Adrenal gland (tissue), 12 donors: ENCODE measurements around the gene SPDYE4. TPM values are rescaled to one million over a fixed set of nuclear protein-coding genes. Genes with fewer than 3 reads are reported as not detected.

Source experiments
- DNase-seq, 7 donors: peaks; one replicate each; pipeline ENCODE4 v3.0.0-alpha.2; 2019 to 2020
- H3K27ac ChIP-seq, 5 donors: fragments of 200-600 bp; sonication (generic) in 4 of 5; 1 replicate in 3 of 5; 2 replicates in 2 of 5; pipeline versions ENCODE4 v1.5.1 to v1.8.0; 2016 to 2020; ENCODE audit warnings: mild to moderate bottlenecking in 1 of 5
- H3K27me3 ChIP-seq: fragments of 200-600 bp; 2 replicates; pipeline ENCODE4 v1.8.0; 2021
- H3K36me3 ChIP-seq, 2 donors: fragments of 200-600 bp; replicated peaks in 1 of 2; 1 replicate in 1 of 2; 2 replicates in 1 of 2; pipeline versions ENCODE4 v1.5.1 to v1.8.0; 2018 to 2022
- H3K4me1 ChIP-seq, 2 donors: fragments of 200-600 bp; replicated peaks in 1 of 2; 1 replicate in 1 of 2; 2 replicates in 1 of 2; pipeline versions ENCODE4 v1.5.1 to v1.8.0; 2018 to 2021
- H3K4me3 ChIP-seq, 4 donors: fragments of 200-600 bp; sonication (generic) in 3 of 4; one replicate each; pipeline ENCODE4 v1.5.1; 2016 to 2018
- H3K9me3 ChIP-seq, 3 donors: fragments of 200-600 bp; sonication (generic) in 1 of 3; replicated peaks in 1 of 3; 1 replicate in 2 of 3; 2 replicates in 1 of 3; pipeline versions ENCODE4 v1.5.1 to v1.8.0; 2016 to 2021
- POLR2A ChIP-seq, 2 donors: fragments of 450-650 bp; IDR thresholded peaks; one replicate each; pipeline ENCODE4 v1.6.1; 2017; ENCODE audit warnings: antibody characterized with exemption in 2 of 2, mild to moderate bottlenecking in 2 of 2, moderate library complexity in 1 of 2
- WGBS, 4 donors: extraction: QIAGEN DNeasy Blood & Tissue Kit in 2 of 4; methylation state at CpG; one replicate each; pipeline versions ENCODE4 v1.1.5 to v1.1.7; 2013 to 2017; 5-methylcytosine and 5-hydroxymethylcytosine counted together
- intact Hi-C, 2 donors: fragments of 100-400 bp; cut with DNase I; formaldehyde crosslinking; loops; one replicate each; pipeline versions ENCODE4 v1.14.1 to v1.15.0; 2022 to 2023
- polyA plus RNA-seq, 3 donors: library from polyadenylated mRNA; stranded (reverse); fragments of 200-250 nt in 2 of 3; fragments of 350-450 nt in 1 of 3; fragmentation: Illumina TruSeq in 1 of 3; extraction: RNeasy Lipid Tissue Mini Kit (QIAGEN cat#74804) in 1 of 3; gene quantifications; one replicate each; pipeline ENCODE4 v1.2.3, GENCODE V29; 2013 to 2014
- total RNA-seq, 9 donors: library from RNA; depleted of rRNA in 4 of 9; stranded (reverse); fragments of >200 nt in 4 of 9; fragments of 120-200 nt in 1 of 9; fragmentation: NEBNext Ultra II Directional in 1 of 9; extraction: Animal tissue kit (Norgen Biotek cat#: 25700) in 1 of 9; gene quantifications; one replicate each; pipeline versions ENCODE4 v1.1.0 to v1.2.4, GENCODE V29; 2013 to 2023
- TF ChIP-seq, protein P1 (sequence below), 6 experiments: fragments of 450-650 bp in 4 of 6; fragments of 200-600 bp in 2 of 6; sonication (generic) in 1 of 6; IDR thresholded peaks; 1 replicate in 5 of 6; 2 replicates in 1 of 6; pipeline versions ENCODE4 v1.5.1 to v1.8.0; 2016 to 2021; ENCODE audit warnings: antibody characterized with exemption in 6 of 6, mild to moderate bottlenecking in 2 of 6, moderate library complexity in 1 of 6
- donor health status: healthy with polysubstance abuse.
- donor health status: Bipolar disorder and iron deficiency.
- donor health status: DM: yes; HTN: yes; CAD: no.
- donor health status: DM: no; HTN: no; CAD: no.
- donor health status: DM: no; HTN: no; CAD: no.
- donor health status: DM: yes; HTN: yes; CAD: no.

Gene SPDYE4
- total and polyA plus RNA-seq, 12 donors = not detected

DNA sequence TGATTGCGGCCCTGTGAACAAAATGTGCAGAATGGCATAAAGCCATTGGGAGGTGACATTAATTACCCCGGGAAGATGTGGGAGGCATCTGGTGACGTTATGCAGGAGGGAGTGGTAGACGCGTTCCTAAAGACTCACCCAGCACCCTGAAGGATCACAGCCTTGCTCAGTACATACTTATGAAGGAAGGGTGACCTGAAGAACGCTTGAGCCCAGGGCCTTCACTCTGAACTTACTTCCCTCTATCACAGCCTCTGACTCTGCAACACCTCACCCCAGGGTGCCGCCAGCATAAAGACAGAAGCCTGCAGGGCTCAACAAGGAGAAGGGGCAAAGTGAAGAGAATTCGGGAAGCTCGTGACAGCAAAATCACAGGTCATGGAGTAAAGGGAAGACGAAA lies 31.4 kb upstream of the SPDYE4 start:
- TF ChIP-seq POLR2A (IDR thresholded peaks at IDR 0.05) = no peak
- TF ChIP-seq, protein P1, sequence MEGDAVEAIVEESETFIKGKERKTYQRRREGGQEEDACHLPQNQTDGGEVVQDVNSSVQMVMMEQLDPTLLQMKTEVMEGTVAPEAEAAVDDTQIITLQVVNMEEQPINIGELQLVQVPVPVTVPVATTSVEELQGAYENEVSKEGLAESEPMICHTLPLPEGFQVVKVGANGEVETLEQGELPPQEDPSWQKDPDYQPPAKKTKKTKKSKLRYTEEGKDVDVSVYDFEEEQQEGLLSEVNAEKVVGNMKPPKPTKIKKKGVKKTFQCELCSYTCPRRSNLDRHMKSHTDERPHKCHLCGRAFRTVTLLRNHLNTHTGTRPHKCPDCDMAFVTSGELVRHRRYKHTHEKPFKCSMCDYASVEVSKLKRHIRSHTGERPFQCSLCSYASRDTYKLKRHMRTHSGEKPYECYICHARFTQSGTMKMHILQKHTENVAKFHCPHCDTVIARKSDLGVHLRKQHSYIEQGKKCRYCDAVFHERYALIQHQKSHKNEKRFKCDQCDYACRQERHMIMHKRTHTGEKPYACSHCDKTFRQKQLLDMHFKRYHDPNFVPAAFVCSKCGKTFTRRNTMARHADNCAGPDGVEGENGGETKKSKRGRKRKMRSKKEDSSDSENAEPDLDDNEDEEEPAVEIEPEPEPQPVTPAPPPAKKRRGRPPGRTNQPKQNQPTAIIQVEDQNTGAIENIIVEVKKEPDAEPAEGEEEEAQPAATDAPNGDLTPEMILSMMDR (IDR thresholded peaks at IDR 0.05) = no peak
- H3K36me3 ChIP-seq = no peaks in the 10 kb centered on the region
- intact Hi-C loops = no loop called here
- H3K27me3 ChIP-seq = no peaks in the 10 kb centered on the region
- no peak for DNase-seq
- 70 to 77% (median 70%) methylated on average over 10 of the region's 10 CpGs for WGBS, 4 donors
- no peak overlapping the region for H3K4me3 ChIP-seq
- no peak overlapping the region for H3K27ac ChIP-seq
- H3K9me3 ChIP-seq = peaks cover 0 to 6% (median 0%) of the 10 kb centered on the region in 3 donors
- no peaks in the 10 kb centered on the region for H3K4me1 ChIP-seq

DNA sequence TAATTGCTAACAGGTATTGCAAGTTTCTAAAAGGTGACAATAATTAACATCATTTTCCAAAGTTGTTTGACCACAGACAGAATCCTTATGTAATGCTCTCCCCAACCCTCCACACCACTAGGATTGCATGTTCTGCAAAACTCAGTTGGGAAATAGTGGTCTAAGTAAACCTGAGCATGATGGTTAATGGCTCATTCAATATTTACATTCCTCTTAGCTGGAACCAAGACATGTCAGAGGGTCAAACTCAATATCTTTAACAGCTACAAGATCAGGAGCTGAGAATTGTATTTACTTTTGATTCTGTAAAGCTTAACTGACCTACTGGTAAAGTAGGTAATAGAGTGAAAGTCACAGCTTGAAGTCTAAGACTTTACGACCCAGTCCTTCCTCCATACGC lies 30.7 kb upstream of the SPDYE4 start:
- no peaks in the 10 kb centered on the region for H3K36me3 ChIP-seq
- intact Hi-C loops = no loop called here
- TF ChIP-seq, protein P1 (IDR thresholded peaks at IDR 0.05) = no peak
- no peak for TF ChIP-seq POLR2A (IDR thresholded peaks at IDR 0.05)

GRCh38 chr17:8785547-8786413 lies 27.4 kb upstream of the SPDYE4 start:
- 25 to 36% (median 31%) methylated on average over 17 to 19 of the region's 19 CpGs for WGBS, 4 donors
- H3K36me3 ChIP-seq = no peaks in the 10 kb centered on the region
- H3K4me3 ChIP-seq = no peak overlapping the region
- H3K27me3 ChIP-seq = no peaks in the 10 kb centered on the region
- H3K27ac ChIP-seq = no peak overlapping the region
- intact Hi-C loops = no loop called here
- TF ChIP-seq POLR2A (IDR thresholded peaks at IDR 0.05) = no peak
- TF ChIP-seq, protein P1 (IDR thresholded peaks at IDR 0.05) = peak; percentile 56 to 81 (median 75)
- H3K4me1 ChIP-seq = no peaks in the 10 kb centered on the region
- no peaks in the 10 kb centered on the region for H3K9me3 ChIP-seq
- peak; percentile 71 to 90 (median 79) for DNase-seq

More for the DNA sequence above, 30.7 kb upstream of the SPDYE4 start:
- Histone ChIP-seq H3K27ac (no peak overlapping the region), H3K27me3 (no peaks in the 10 kb centered on the region), H3K4me3 (no peak overlapping the region), H3K9me3 (peaks cover 0 to 6% (median 0%) of the 10 kb centered on the region in 3 donors), H3K4me1 (no peaks in the 10 kb centered on the region)
- DNase-seq = no peak
- WGBS, 4 donors = 83 to 96% (median 92%) methylated on average over 2 of the region's 2 CpGs

DNA sequence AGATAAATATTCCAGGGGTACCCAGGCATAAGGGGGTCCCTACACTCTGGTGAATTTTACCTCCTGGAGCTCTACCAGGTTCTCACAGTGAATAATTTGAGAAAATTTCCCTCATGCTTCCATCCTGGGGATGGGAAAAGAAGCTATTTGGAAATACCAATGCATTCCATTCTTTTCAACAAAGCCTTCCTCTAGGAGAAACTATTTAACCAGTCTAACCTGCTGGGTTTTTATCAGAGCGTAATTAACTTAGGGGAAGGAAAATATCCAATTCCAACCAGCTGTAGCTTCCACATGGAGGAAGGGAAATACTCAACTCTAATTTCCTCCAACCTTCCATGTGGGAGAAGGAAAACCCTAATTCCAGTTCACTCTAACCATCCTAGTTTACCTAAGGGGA lies 23.8 kb upstream of the SPDYE4 start:
- no peaks in the 10 kb centered on the region for H3K9me3 ChIP-seq
- H3K27me3 ChIP-seq = no peaks in the 10 kb centered on the region
- 71 to 94% (median 88%) methylated on average over 1 of the region's 1 CpG for WGBS, 4 donors
- no peaks in the 10 kb centered on the region for H3K36me3 ChIP-seq
- intact Hi-C loops = no loop called here
- H3K27ac ChIP-seq = no peak overlapping the region
- DNase-seq = no peak
- peaks cover 0 to 5% of the 10 kb centered on the region in 2 donors for H3K4me1 ChIP-seq
- TF ChIP-seq POLR2A (IDR thresholded peaks at IDR 0.05) = no peak
- TF ChIP-seq, protein P1 (IDR thresholded peaks at IDR 0.05) = no peak
- H3K4me3 ChIP-seq = no peak overlapping the region
